Non-pigmented ciliary epithelial cell (primary cell): ENCODE results near the gene MYOZ3.

Experiments
- DNase-seq: peaks from one replicate; pipeline ENCODE4 v3.0.0-alpha.2; 2010; ENCODE audit warnings: low read depth

Gene MYOZ3

DNA sequence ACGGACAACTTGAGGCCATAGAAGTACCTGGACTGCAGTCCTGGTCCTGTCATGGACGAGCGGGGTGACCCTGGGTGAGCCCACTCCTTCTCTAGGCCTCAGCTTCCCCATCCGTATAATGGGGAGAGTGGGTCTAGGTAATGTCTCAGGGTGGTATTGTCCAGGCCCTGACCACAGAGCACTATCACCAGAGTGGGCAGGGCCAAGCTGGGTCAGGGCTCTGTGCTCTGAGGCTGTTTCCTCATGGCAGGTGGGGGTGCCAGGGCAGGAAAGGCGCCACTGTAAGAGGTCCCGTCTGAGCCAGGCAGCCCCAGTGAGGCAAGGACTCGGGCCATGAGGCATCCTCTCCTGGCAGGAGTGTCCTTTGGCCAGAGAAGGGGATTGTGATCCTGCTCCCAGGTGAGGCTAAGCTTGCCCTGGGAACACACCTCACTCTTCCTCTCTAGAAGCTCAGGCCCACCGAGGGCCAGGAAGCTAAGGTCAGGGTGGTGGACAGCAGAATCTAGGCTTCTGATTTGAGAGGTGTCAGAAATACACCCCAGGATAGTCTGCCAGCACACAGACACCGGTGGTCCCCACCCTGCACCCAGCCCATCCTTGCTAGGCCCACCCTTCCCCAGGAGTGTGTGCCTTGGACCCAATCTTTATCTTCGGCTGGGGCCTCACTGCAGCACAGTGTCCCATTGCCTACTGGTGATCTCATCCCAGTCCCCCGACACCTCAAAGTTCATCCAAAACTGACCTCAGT lies 1.5 kb upstream of the MYOZ3 start:
- no peak for DNase-seq

DNA sequence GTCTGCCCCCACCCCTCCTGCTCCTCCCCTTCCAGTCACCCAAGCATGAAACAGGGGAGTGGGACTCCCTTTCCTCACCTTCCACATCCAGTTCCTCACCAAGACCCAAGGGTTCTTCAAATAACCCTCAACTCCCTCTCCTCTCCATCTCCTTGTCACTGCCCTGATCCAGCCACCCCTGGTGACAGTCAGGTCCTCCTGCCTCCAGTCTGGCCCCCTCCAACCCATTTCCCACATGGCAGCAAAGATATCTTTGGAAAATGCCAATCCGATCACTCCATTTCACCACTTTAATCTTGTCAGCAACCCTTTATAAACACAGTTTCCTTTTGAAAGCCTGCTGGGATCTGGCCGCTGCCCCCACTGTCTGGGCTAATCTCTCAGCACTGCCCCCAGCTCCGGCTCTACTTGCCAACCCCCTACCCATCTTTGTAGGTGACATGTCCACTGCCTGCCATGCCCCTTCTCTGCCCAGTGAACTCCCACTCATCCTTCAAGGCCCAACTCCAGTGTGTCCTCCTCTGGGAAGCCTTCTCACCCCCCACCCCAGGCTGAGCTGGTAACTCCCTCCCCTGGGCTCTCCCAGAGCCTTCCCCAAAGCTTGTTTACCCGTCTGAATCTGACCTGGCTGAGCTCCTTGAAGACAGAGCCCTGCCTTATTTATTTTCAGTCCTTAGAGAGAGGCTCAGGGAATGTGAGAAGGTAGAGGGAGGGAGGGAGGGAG lies 781 bp upstream of the MYOZ3 start:
- DNase-seq: no peak

DNA sequence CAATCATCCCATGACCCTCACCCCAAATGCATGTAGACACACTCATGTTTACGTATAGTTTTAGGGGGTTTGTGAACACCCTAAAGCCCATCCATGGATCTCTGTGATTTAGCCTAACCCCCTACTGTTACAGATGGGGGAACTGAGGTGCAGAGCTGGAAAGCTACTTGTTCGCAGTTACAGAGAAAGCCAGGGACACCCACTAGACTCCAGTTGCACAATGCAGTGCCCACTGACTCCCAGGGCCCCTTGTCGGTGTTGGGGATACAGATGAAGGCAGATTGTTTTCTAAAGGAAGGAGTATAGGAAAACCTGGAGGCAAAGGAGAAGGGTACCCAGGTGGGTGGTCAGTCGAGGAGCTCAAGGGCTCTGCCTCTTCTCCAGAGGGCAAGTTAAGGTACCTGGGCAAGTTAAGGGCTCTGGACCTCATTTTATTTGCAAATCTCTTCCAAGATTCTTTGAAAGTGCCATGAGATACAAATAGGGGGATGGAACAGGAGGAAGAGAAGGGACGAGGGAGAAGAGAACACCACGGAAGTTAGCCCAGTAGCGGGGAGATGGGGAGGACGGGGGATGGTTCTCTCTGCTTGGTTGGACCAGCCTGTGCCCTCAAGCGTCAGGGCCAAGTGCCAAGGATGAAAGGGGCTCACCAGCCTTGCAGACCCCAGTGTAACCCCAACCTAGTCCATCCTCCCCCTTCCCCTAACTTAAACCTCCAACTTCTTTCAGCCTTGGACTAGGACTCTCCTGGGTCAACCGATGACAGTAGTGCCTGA lies 958 bp downstream of the MYOZ3 start:
- DNase-seq: no peak

DNA sequence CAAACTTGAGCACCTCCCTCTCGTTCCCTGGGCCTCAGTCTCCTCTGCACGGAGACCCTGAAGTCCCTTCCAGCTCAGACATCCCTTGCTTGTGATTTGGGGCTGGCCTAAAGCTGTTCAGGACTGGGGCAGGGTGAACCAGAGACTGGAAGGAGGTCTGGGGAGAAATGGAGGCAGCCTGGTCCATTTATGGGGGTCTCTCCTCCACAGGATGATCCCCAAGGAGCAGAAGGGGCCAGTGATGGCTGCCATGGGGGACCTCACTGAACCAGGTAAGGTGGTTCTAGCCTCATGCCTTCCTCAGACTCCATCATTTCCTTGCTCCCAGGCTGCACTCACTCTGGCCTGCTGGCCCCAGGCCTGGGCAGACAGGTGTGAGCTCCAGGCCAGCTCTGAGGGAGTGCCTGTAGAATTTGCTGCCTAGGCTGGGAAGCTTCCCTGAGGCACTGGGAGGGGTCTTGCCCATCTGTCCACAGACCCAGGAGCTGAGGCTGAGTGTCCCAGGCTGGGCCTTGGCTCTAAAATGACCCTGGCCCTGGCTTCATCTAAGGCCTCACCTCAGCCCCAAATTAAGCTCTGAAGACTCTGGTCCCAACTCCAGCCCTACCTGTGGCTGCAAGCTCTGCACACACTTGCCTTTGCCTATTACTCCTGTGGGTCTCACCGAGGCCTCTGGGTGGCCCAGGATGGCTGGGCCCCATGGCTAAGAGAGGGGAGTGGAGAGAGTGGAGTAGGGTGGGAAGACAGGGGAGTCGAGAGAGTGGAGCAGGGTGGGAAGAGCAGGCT lies 1.9 kb downstream of the MYOZ3 start:
- no peak for DNase-seq

DNA sequence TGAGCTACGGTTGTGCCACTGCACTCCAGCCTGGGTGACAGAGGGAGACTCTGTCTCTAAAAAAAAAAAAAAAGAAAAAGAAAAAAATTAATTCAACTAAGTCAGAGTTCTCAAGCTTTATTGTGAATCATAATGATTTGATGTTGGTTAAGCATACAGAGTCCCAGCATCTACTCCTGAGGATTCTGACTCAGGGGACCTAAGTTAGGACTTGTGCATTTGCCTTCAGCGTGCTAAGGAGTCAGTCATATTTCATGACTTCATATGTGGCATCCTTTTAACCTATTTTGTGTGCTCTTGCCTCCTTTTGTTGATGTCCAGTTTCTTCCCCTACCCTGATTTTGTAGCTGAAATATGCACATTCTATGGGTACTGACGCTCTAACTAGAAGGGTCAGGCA lies 2.9 kb downstream of the MYOZ3 start:
- no peak for DNase-seq

DNA sequence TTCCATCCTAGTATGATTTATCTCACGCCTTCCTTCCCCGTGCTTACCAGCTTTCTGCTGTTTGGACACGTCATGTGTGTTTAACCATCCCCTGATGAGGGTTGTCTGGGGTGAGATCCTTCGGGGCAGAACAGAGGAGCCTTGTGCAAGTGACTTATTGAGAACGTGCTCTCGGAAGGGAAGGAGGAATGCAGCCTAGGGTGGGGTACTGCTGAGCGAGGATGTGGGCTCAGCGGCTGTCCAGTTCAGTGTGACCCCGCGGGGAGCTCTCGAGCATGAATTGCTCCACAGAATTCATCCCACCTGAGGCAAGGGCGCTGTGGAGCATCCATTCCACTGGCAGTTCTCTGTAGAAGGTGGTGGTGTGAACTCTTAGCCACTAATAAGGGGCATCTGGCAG lies 4.0 kb downstream of the MYOZ3 start:
- no peak for DNase-seq

DNA sequence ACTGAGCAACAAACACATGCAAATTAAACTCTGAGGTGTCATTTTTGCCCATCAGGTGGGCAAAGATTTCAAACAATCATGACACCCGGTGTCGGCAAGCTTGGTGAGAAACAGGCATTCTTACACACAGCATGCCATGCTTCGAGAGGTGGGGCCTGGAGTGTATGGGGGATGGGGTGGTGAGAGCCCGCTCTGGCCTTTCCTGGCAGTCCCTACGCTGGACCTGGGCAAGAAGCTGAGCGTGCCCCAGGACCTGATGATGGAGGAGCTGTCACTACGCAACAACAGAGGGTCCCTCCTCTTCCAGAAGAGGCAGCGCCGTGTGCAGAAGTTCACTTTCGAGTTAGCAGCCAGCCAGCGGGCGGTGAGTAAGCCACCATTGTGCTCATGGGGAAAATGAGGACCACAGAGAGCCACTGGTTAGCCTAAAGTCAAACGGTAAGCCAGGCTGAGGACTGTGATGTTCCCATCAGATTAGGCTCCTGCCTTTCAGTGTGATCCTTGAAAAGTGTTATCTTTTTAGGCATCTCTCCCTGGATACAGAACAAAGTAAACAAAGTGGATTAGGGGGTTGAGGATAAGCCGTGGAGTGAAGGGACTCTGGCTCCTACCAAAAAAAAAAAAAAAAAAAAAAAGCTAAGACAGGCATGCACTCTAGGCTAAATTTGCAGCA lies 9.4 kb downstream of the MYOZ3 start:
- DNase-seq: no peak

DNA sequence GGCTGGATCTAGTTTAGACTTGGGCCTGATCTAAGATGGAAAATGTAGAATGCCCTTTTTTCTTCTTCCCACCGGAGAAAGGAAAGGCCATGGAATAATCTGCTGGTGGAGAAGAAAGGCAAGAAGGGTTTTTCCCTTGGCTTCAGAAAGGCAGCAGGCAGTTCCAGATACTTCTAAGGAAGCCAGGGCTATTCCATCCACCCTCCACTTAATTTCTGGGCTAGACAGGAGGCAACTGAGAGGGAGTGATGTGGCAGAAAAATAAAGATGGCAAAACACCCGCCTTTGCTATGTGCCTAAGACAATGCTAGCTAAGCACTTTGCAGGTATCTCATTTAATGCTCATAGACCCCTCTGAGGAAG lies 9.9 kb downstream of the MYOZ3 start:
- no peak for DNase-seq

DNA sequence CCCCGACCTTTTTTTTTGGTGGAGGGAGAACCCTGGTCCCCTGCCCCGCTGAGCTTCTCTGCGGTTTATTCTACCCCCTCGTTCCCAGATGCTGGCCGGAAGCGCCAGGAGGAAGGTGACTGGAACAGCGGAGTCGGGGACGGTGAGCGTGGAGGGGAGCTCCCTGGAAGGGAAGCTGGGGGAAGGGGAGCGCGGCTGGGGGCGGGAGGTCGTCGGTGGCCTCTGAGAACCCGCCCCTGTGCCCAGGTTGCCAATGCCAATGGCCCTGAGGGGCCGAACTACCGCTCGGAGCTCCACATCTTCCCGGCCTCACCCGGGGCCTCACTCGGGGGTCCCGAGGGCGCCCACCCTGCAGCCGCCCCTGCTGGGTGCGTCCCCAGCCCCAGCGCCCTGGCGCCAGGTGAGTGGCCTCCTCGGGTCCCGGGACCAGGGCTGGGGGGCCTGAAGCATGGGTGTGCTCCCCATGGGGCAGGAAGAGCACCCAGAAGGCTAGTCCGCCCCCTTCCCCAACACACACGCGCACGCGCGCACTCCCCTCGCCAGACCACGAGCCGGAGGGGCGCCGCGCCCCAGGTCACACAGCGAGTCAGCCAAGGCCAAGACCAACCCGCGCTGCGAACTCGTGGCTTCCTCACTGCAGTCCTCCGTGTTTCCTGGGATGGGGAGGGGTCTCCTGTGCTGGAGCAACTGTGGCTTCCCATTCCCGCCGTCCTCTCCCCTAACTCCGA lies 10.6 kb downstream of the MYOZ3 start:
- DNase-seq: no peak

DNA sequence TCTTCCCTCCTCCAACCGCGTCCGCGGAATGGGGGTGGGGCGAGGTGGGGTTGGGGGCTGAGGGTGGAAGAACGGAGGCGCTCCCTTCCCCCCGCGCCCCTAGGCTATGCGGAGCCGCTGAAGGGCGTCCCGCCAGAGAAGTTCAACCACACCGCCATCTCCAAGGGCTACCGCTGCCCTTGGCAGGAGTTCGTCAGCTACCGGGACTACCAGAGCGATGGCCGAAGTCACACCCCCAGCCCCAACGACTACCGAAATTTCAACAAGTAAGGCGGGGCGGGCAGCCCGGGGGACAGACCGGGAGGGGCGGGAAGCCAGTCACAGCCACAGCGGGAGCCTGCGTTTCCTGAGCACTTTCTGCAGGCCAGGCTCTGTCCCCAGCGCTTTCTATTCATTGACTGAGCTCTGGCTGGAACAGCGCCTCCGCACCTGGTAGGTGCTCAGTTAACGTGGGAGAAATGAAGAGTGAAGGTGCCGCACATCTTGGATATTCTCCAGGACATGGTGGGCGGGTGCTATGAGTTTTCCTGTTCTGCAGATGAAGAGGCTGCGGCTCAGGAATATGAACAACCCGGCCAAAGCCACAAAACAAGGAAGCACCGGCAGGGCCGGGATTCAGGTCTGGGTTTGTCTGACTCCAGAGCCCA lies 11.3 kb downstream of the MYOZ3 start:
- no peak for DNase-seq

DNA sequence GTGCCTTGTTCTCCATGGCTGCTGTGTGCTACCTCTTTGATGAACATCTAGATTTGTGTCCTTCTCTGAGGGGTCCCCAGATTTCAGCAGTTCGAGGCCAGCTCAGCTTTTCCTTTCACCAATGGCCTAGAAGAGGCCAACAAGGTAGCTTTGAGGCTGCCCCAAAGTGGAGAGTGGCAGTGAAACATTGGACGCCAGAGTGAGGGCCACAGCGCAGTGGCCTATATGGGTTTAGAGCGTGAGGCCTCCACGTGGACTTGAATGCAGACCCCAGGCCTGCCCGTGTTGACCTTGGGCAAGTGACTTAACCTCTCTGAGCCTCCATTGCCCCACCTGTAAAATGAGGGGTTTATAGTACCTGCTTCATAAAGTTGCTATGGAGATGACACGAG lies 11.8 kb downstream of the MYOZ3 start:
- DNase-seq: no peak

DNA sequence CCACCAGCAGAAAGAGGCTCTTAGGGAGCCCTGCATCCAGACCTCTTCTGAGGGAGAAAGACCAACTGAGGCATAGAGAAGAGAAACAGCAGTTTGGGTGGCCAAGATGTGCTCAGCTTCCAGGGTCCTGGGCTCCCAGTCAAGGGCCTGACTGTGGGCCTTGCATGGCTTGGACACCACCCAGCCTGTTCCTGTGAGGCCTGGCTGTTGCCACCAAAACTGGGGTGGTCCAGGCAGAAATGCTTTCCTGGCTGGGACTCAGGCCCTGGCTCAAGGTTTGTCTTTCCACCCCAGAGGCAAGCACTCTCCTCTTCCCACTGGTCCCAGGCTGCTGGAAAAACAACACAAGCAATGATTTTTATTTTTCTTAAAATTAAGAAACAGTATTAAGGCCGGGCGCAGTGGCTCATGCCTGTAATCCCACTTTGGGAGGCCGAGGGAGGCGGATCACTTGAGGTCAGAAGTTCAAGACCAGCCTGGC lies 13.3 kb downstream of the MYOZ3 start:
- no peak for DNase-seq

DNA sequence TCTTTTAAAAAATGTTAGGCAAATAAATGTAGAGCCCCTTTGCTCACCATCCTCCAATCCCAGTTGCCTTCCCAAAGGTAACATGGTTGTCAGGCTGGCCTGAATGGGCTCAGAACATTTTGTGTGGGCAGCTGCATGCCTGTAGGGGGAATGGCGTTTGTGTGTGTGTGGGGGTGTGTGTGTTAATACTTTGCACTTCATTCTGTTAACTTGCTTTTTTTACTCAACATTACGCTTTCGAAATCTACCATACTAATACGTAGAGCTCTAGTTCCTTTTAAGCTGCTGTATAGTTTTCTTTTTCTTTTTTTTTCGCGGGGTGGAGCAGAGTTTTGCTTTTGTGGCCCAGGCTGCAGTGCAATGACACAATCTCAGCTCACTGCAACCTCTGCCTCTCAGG lies 14.0 kb downstream of the MYOZ3 start:
- DNase-seq: no peak

DNA sequence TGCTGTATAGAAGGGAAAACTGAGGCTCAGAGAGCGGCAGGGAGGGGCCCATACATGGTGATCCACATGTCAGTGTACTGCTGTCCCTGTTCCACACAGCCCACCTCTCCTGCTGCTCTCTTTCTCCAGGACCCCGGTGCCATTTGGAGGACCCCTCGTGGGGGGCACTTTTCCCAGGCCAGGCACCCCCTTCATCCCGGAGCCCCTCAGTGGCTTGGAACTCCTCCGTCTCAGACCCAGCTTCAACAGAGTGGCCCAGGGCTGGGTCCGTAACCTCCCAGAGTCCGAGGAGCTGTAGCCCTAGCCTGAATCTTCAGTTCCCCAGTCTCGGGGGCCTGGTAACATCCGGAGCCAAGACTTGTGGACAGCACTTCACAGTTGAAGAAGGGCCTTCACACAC lies 15.5 kb downstream of the MYOZ3 start:
- DNase-seq: no peak

DNA sequence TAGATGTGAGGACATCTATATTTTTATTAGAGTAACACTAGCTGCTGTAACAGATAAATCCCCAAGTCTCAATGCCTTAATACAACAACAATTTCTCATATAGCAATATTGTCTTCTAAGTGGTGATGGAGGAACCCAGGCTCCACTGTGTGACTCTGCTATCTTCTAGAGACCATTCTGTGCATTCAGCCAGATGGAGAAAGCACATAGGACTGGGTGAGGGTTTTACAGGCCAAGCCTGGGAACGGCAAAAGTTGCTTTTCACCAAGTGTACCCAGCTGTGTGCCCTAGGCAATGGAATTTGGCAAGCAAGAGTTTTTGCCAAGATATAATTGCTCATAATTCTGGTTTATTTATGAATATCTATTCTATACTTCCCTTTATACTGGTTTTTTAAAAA lies 28.1 kb downstream of the MYOZ3 start:
- no peak for DNase-seq

DNA sequence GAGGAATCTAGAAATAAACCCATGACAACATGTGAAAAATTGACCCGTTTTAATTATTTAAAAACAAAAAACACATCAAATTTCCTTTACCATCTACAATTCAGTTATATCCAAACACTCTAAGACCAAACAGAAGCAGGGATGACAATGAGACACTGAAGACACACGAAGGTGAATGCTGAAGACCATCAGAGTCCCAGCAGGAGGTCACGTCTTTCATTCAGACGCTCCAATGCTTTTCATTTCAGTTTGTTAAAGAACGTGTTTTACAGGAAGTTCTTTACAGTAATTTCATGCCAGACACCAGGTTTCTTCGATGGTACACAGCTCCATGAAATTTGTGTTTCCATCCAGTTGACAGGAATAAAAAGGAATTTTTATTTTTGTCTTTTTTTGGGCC lies 29.7 kb downstream of the MYOZ3 start:
- no peak for DNase-seq

DNA sequence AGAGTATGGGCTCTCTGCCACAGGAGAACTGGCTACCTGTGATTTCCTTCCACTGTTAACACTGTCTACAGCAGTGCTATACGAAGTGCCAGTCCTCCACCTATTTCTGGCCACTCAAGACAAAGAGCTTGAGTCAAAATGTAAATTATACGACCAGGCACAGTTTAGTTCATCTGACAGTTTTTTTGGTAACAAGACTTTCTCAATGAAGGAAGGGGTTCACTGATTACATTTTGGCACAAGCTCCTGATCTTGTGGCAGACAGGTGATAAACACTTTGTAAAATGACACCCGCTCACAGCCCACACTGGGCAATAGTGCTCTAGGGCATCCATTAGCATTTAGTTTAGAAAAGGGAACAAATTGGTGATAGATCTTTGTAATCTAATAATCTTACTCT lies 31.2 kb downstream of the MYOZ3 start:
- no peak for DNase-seq

DNA sequence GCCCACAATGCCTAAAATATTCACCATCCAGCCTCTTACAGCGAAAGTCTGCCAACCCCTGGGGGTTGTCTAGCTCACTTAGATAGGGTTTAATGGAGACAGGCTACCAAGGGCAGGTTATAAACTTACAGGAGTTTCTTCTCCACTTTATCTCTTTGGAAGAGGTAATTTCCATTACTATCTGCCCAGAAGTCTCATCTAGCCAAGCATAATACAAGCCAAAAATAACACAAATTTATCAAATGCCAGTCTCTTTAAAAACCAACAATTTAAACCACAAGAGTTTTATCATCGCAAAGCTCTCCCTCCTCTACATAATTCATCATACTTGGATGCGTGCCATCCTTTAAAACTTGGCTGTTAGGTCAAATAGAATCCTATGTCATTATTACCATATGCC lies 33.6 kb downstream of the MYOZ3 start:
- DNase-seq: no peak

DNA sequence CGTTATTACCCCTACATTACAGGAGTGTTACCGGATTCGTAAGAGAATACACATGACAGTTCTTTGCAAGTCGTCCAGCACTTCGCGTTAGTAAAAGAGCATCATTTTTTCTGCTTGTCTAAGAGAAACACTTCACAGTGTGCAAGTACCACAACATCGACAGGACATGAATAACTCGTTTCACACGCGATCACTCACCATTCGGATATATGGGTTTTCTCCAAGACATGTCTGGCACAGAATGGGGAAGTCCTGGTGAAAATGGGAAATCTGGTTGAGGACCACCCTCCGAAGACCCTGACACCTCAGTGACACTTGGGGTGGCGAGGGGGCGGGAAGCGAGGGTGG lies 39.2 kb downstream of the MYOZ3 start:
- no peak for DNase-seq

DNA sequence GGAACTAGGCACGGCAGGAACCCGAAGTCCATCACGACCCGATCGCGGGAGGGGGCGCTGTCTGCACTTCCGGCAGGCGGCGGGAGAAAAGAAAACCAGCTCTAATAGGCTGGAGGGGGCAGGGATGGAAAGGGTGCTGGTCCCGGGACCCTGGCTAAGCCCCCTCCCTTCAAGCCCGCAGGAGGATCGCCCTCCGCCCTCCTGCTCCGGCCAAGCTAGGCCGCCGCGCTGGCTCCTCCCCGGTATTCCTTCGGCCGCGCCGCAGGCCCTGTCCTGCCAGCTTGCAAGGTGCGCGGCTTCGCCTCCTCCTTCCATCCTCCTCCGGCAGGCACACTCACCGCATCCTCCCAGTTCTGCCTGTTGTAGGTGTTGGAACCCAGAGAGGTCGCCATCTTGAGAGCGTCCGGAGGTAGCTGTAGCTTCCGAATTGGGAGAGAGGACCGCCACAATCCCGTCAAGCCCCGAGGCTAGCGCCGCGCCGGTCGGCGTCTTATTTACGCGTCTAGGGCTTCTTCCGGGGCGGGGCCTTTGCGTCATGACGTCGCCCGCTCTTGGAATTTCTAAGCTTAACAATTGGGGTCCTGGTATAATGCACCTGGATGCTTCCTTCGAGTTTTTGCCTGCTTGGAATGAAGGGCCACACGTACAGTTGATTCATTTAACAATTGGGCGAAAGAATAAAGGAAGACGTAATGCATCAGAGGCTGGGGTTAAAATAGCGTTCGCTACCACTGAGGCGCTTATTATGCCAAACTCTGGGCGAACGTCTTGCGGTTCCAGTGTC lies 39.7 kb downstream of the MYOZ3 start, which contains the start of gene RBM22:
RBM22 (minus strand) TSS at position 469 of the 784 bp plus-strand sequence; CDS start at position 392, 77 bp downstream.
- DNase-seq: peak; percentile 48
